Panc1 (cell line): ENCODE results near the gene TTC28.

Experiments used
- POLR2AphosphoS5 ChIP-seq: IDR thresholded peaks from 2 replicates; pipeline ENCODE4 v1.6.1; 2012; ENCODE audit warnings: mild to moderate bottlenecking, low read depth, low read length, moderate library complexity
- REST ChIP-seq, 2 experiments: IDR thresholded peaks; 2 replicates each; pipeline ENCODE4 v1.6.1; 2011 to 2012; ENCODE audit warnings: low read depth in 2 of 2, control low read depth in 1 of 2, low read length in 1 of 2, mild to moderate bottlenecking in 1 of 2, moderate library complexity in 1 of 2; ENCODE audit not compliant: insufficient read depth in 1 of 2
- TF ChIP-seq, protein P1 (sequence below): fragments of 450-650 bp; IDR thresholded peaks from 2 replicates; pipeline ENCODE4 v1.5.1; 2017; ENCODE audit warnings: mild to moderate bottlenecking

GRCh38 chr22:28171115-28171514 lies 508.5 kb downstream of the TTC28 start:
- TF ChIP-seq REST (IDR thresholded peaks at IDR 0.05; ENCODE audit: insufficient read depth in 1 of 2, low read depth in 2 of 2, low read length in 1 of 2) (no peak), POLR2AphosphoS5 (no peak)
- TF ChIP-seq, protein P1, sequence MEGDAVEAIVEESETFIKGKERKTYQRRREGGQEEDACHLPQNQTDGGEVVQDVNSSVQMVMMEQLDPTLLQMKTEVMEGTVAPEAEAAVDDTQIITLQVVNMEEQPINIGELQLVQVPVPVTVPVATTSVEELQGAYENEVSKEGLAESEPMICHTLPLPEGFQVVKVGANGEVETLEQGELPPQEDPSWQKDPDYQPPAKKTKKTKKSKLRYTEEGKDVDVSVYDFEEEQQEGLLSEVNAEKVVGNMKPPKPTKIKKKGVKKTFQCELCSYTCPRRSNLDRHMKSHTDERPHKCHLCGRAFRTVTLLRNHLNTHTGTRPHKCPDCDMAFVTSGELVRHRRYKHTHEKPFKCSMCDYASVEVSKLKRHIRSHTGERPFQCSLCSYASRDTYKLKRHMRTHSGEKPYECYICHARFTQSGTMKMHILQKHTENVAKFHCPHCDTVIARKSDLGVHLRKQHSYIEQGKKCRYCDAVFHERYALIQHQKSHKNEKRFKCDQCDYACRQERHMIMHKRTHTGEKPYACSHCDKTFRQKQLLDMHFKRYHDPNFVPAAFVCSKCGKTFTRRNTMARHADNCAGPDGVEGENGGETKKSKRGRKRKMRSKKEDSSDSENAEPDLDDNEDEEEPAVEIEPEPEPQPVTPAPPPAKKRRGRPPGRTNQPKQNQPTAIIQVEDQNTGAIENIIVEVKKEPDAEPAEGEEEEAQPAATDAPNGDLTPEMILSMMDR: no peak
